T follicular helper cell (primary cell): ENCODE data around the gene CEP120.

ENCODE experiments used
- DNase-seq: peaks from one replicate; pipeline ENCODE4 v3.0.0-alpha.2; 2020; ENCODE audit warnings: low read depth

The CEP120 gene

DNA sequence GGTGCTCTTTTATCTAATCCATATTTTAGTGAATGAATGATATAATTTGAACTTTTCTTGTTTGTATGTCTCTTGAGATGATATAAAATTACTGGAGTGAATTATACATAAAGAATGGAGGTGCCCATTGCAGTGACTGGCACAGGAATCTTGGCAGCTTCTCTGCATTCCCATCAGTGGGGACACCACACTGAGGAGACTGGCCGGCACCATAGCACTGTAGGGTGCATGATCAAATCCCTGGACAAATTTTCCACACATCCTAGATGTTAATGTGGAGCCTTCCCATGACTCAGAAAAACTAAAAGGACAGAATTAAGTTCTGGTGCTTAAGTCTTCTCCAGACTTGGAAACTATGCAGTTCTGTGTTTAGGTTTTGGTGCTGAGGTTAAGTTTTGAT, 124.1 kb downstream of the CEP120 start:
- DNase-seq, result no peak

GRCh38 chr5:123298335-123299030, 124.7 kb downstream of the CEP120 start:
- DNase-seq, result no peak

- no peak for DNase-seq
Measured at GRCh38 chr5:123297866-123298265, 125.3 kb downstream of the CEP120 start.

GRCh38 chr5:123297198-123297831, 125.9 kb downstream of the CEP120 start:
- DNase-seq, result no peak
